ENCODE measurements around the gene CAPN10. TPM values are rescaled to one million over a fixed set of nuclear protein-coding genes. Genes with fewer than 3 reads are reported as not detected.

CAPN10 gene
- total RNA-seq, 1 donor from 2014 or later, result 67.2 TPM

GRCh38 chr2:240571314-240571973 is 15.1 kb upstream of the CAPN10 start:
- Mint-ChIP-seq H3K9me3 (ENCODE audit: low read depth) (no peaks in the 10 kb centered on the region), H3K27me3 (no peaks in the 10 kb centered on the region), H3K4me1 (ENCODE audit: low read depth) (peaks cover 10% of the 10 kb centered on the region), H3K27ac (peak overlapping the region; percentile 23), H3K4me3 (ENCODE audit: low read depth) (no peak overlapping the region), H3K36me3 (ENCODE audit: insufficient read depth) (peaks cover 1% of the 10 kb centered on the region)
- no peak for DNase-seq (ENCODE audit: low spot score, unreplicated experiment)
- TF ChIP-seq, protein P1, sequence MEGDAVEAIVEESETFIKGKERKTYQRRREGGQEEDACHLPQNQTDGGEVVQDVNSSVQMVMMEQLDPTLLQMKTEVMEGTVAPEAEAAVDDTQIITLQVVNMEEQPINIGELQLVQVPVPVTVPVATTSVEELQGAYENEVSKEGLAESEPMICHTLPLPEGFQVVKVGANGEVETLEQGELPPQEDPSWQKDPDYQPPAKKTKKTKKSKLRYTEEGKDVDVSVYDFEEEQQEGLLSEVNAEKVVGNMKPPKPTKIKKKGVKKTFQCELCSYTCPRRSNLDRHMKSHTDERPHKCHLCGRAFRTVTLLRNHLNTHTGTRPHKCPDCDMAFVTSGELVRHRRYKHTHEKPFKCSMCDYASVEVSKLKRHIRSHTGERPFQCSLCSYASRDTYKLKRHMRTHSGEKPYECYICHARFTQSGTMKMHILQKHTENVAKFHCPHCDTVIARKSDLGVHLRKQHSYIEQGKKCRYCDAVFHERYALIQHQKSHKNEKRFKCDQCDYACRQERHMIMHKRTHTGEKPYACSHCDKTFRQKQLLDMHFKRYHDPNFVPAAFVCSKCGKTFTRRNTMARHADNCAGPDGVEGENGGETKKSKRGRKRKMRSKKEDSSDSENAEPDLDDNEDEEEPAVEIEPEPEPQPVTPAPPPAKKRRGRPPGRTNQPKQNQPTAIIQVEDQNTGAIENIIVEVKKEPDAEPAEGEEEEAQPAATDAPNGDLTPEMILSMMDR (IDR thresholded peaks at IDR 0.05; ENCODE audit: unreplicated experiment), result no peak

DNA sequence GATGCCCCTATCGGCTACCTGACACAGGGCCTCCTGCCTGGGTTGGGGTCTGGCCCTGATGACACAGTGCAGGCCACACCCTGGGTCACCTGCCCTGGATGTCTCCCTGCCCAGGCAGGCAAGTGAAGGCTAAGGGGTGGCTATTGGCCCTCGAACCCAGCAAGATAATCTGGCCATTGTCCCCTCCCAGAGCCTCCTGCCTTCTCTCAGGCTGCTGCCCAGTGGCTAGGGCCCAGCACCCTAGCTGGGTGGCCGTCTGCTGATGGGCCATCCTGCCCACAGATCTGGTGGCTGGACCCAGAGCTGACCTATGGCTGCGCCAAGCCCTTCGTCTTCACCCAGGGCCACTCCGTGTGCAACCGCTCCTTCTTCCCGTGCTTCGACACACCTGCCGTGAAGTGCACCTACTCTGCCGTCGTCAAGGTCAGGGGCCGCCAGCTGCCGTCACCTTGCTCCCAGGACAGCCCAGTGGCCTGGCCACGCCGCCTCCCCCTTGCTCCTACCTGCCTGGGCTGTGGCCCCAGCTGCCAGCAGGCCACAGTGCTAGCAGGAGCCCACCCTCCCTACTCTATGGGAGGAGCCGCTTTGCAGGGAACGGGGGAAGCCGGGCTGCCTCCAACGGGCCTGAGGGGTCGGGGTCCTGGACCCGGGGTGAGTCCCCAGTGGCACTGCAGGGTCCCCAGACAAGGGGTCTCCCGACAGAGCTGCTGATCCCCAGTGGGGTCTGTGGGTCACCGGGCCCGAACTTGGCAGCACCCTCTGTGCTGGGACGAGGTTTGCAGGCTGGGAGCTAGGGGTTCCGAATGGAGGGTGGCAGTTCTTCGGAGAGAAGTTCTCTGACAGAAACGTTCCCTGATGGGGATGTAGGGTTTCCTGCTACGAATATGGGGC is 14.1 kb upstream of the CAPN10 start:
- Mint-ChIP-seq H3K4me1 (ENCODE audit: low read depth) (peaks cover 8% of the 10 kb centered on the region), H3K4me3 (ENCODE audit: low read depth) (no peak overlapping the region), H3K9me3 (ENCODE audit: low read depth) (no peaks in the 10 kb centered on the region), H3K36me3 (ENCODE audit: insufficient read depth) (peaks cover 1% of the 10 kb centered on the region), H3K27ac (no peak overlapping the region), H3K27me3 (no peaks in the 10 kb centered on the region)
- TF ChIP-seq, protein P1 (IDR thresholded peaks at IDR 0.05; ENCODE audit: unreplicated experiment), result no peak
- no peak for DNase-seq (ENCODE audit: low spot score, unreplicated experiment)

DNA sequence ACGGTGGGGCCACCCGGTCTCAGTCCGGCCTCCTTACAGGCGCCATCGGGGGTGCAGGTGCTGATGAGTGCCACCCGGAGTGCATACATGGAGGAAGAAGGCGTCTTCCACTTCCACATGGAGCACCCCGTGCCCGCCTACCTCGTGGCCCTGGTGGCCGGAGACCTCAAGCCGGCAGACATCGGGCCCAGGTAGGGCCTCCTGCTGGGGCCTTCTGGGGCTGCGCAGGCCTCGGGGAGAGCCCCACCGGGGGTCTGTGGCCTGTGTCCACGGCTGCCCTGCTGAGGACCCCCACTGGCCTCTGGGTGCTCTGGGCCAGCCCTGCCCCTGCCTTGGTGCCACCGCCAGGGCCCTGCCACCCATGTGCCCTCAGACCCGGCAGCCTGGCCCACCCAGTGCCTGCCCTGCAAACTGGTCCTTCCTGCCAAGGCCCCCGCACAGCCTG is 13.4 kb upstream of the CAPN10 start:
- Mint-ChIP-seq H3K9me3 (ENCODE audit: low read depth) (no peaks in the 10 kb centered on the region), H3K27ac (no peak overlapping the region), H3K27me3 (no peaks in the 10 kb centered on the region), H3K36me3 (ENCODE audit: insufficient read depth) (peaks cover 1% of the 10 kb centered on the region), H3K4me3 (ENCODE audit: low read depth) (no peak overlapping the region), H3K4me1 (ENCODE audit: low read depth) (peaks cover 4% of the 10 kb centered on the region)
- TF ChIP-seq, protein P1 (IDR thresholded peaks at IDR 0.05; ENCODE audit: unreplicated experiment), result no peak
- no peak for DNase-seq (ENCODE audit: low spot score, unreplicated experiment)

DNA sequence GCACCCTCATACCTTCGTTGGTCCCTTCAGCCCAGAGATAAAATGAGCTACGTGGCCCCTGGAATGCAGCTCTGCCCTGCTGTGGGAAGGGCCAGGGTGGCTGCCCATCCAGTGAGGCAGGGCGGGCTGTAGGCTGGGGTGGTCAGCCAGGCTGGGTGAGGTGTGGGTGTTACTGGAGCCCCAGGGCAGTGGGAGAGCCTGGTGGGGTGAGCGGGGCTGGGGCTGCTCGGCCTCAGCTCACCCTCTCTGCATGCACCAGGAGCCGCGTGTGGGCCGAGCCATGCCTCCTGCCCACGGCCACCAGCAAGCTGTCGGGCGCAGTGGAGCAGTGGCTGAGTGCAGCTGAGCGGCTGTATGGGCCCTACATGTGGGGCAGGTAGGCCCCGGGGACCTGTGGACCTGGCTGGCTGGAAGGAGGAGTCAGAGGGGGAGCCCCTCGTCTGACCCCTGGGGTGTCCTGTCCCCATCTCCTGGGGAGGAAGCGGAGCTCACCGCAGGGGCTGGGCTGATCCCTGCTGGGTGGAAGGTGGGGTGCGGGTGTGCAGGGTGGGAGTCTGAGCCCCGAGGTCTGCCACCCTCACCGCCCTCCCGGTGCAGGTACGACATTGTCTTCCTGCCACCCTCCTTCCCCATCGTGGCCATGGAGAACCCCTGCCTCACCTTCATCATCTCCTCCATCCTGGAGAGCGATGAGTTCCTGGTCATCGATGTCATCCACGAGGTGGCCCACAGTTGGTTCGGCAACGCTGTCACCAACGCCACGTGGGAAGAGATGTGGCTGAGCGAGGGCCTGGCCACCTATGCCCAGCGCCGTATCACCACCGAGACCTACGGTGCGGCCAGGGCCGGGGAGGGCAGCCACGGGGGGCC is 12.8 kb upstream of the CAPN10 start:
- Mint-ChIP-seq H3K4me3 (ENCODE audit: low read depth) (no peak overlapping the region), H3K36me3 (ENCODE audit: insufficient read depth) (peaks cover 1% of the 10 kb centered on the region), H3K9me3 (ENCODE audit: low read depth) (no peaks in the 10 kb centered on the region), H3K27ac (peak overlapping the region; percentile 52), H3K27me3 (no peaks in the 10 kb centered on the region), H3K4me1 (ENCODE audit: low read depth) (peaks cover 4% of the 10 kb centered on the region)
- no peak for DNase-seq (ENCODE audit: low spot score, unreplicated experiment)
- TF ChIP-seq, protein P1 (IDR thresholded peaks at IDR 0.05; ENCODE audit: unreplicated experiment), result no peak
